SK-N-MC (cell line): ENCODE measurements around the gene CACNB3.
A peak's percentile ranks its signal among the peaks of the same experiment; 100 is the strongest.
"Not testable (repeated sequence)": the region's sequence is repeated elsewhere in the genome, so short reads cannot be mapped to it uniquely, and the experiment has no call there.

Experiments
- DNase-seq: peaks from one replicate; pipeline ENCODE4 v3.0.0-alpha.2; 2011; ENCODE audit warnings: low read depth, low spot score
- H3K27ac ChIP-seq: fragments of 200-600 bp; sonication (generic); 2 replicates; pipeline ENCODE4 v1.5.1; 2016; ENCODE audit warnings: mixed run types
- H3K36me3 ChIP-seq: fragments of 200-600 bp; sonication (generic); 2 replicates; pipeline ENCODE4 v1.6.1; 2017; ENCODE audit warnings: antibody characterized with exemption, low read length, mixed read lengths; ENCODE audit not compliant: insufficient read depth
- H3K4me3 ChIP-seq: fragments of 200-600 bp; sonication (generic); 2 replicates; pipeline ENCODE4 v1.5.1; 2016
- H3K9ac ChIP-seq: fragments of 200-600 bp; sonication (generic); 2 replicates; pipeline ENCODE4 v1.8.0; 2017; ENCODE audit warnings: mixed run types, mixed read lengths; ENCODE audit not compliant: insufficient read length
- H3K9me3 ChIP-seq: fragments of 200-600 bp; sonication (generic); 2 replicates; pipeline ENCODE4 v1.6.1; 2017; ENCODE audit warnings: low read depth, mild to moderate bottlenecking, antibody characterized with exemption, low read length, moderate library complexity, mixed read lengths
- EZH2 ChIP-seq: fragments of 200-600 bp; sonication (generic); IDR thresholded peaks from one replicate; pipeline ENCODE4 v1.6.1; 2017; ENCODE audit warnings: antibody characterized with exemption
- FOXP2 ChIP-seq: optimal IDR thresholded peaks from 2 replicates; pipeline ENCODE3; 2011; ENCODE audit warnings: mild to moderate bottlenecking, moderate library complexity; ENCODE audit not compliant: insufficient read depth; ENCODE audit errors: extremely low read length, control extremely low read depth
- POLR2AphosphoS5 ChIP-seq: IDR thresholded peaks from 2 replicates; pipeline ENCODE4 v1.6.1; 2012; ENCODE audit warnings: mild to moderate bottlenecking, low read depth, low read length, borderline replicate concordance

CACNB3 gene

GRCh38 chr12:48831257-48831656 is 13.0 kb downstream of the CACNB3 start:
- H3K27ac ChIP-seq, result no peak overlapping the region
- TF ChIP-seq EZH2, result no peak
- no peak for TF ChIP-seq FOXP2
- no peak for TF ChIP-seq POLR2AphosphoS5

GRCh38 chr12:48832321-48833060 is 14.2 kb downstream of the CACNB3 start:
- Histone ChIP-seq H3K27ac (no peak overlapping the region), H3K4me3 (no peak overlapping the region), H3K9ac (no peak overlapping the region), H3K36me3 (peaks cover 86% of the 10 kb centered on the region), H3K9me3 (no peaks in the 10 kb centered on the region)
- no peak for DNase-seq
- TF ChIP-seq FOXP2 (no peak), EZH2 (no peak), POLR2AphosphoS5 (no peak)

More at GRCh38 chr12:48831257-48831656, 13.0 kb downstream of the CACNB3 start:
- H3K4me3 ChIP-seq, result no peak overlapping the region
- DNase-seq, result no peak
- no peaks in the 10 kb centered on the region for H3K9me3 ChIP-seq
- H3K36me3 ChIP-seq, result peaks cover 76% of the 10 kb centered on the region
- H3K9ac ChIP-seq, result no peak overlapping the region

- TF ChIP-seq POLR2AphosphoS5 (no peak), FOXP2 (no peak), EZH2 (no peak)
- Histone ChIP-seq H3K9me3 (no peaks in the 10 kb centered on the region), H3K27ac (no peak overlapping the region), H3K36me3 (peaks cover 62% of the 10 kb centered on the region), H3K4me3 (no peak overlapping the region), H3K9ac (no peak overlapping the region)
- DNase-seq, result no peak
Observed at GRCh38 chr12:48838048-48838447, 19.8 kb downstream of the CACNB3 start.

- not testable (repeated sequence) for H3K9ac ChIP-seq
- H3K36me3 ChIP-seq, result peaks cover 57% of the 10 kb centered on the region
Observed at GRCh38 chr12:48842021-48842420, 23.7 kb downstream of the CACNB3 start.

GRCh38 chr12:48851883-48852733 is 33.8 kb downstream of the CACNB3 start, which contains the start of gene DDX23:
Gene DDX23 (minus strand): TSS chr12:48852163. CDS start chr12:48845782, 6,381 bp downstream.
- Histone ChIP-seq H3K9me3 (no peaks in the 10 kb centered on the region), H3K4me3 (peak within 1 kb of the TSS; percentile 96), H3K27ac (peak within 1 kb of the TSS; percentile 71), H3K9ac (peak within 1 kb of the TSS; percentile 94), H3K36me3 (peaks cover 17% of the 10 kb centered on the region)
- TF ChIP-seq EZH2 (no peak), FOXP2 (no peak), POLR2AphosphoS5 (peak; percentile 79)
- peak; percentile 80 for DNase-seq

More at GRCh38 chr12:48842021-48842420, 23.7 kb downstream of the CACNB3 start:
- not testable (repeated sequence) for H3K27ac ChIP-seq, H3K4me3 ChIP-seq, DNase-seq, H3K9me3 ChIP-seq

GRCh38 chr12:48852734-48853688 is 34.7 kb downstream of the CACNB3 start:
- Histone ChIP-seq H3K27ac (0 out of 2 replicates have a peak overlapping the region, but pooled peaks have one; percentile 25), H3K9me3 (no peaks in the 10 kb centered on the region), H3K9ac (peak overlapping the region; percentile 88), H3K4me3 (peak overlapping the region; percentile 96), H3K36me3 (peaks cover 17% of the 10 kb centered on the region)
- DNase-seq, result peak; percentile 82
- TF ChIP-seq EZH2 (no peak), POLR2AphosphoS5 (peak; percentile 45; the same call in 1 of the 2 replicates)

GRCh38 chr12:48854488-48854887 is 36.2 kb downstream of the CACNB3 start:
- Histone ChIP-seq H3K27ac (no peak overlapping the region), H3K9ac (no peak overlapping the region), H3K9me3 (no peaks in the 10 kb centered on the region), H3K36me3 (peaks cover 14% of the 10 kb centered on the region), H3K4me3 (no peak overlapping the region)
- TF ChIP-seq POLR2AphosphoS5, result no peak
- TF ChIP-seq EZH2, result no peak
- TF ChIP-seq FOXP2, result no peak
- DNase-seq, result no peak

- DNase-seq, H3K27ac ChIP-seq, H3K36me3 ChIP-seq, H3K4me3 ChIP-seq, H3K9me3 ChIP-seq, H3K9ac ChIP-seq: not testable (repeated sequence)
Observed at GRCh38 chr12:48854932-48855331, 36.6 kb downstream of the CACNB3 start.
